WTC11 (cell line): ENCODE results near the gene PPP2R1B. TPM values are rescaled to one million over a fixed set of nuclear protein-coding genes. Genes with fewer than 3 reads are reported as not detected.
"Not testable (repeated sequence)": the region's sequence is repeated elsewhere in the genome, so short reads cannot be mapped to it uniquely, and the experiment has no call there.

ENCODE experiments used
- ATAC-seq: fragments of 200-7000 bp; cut with Tn5 transposase; 2 replicates; pipeline ENCODE4 v1.10.0; 2021; ENCODE audit warnings: mild to moderate bottlenecking, moderate library complexity
- CTCF ChIA-PET: fragments of 300-600 bp; sonication (Branson Sonifier 250); formaldehyde crosslinking; loops from one replicate; lab custom pipeline; 2021; ENCODE audit warnings: antibody characterized with exemption; lab: Charles Lee
- POLR2A ChIA-PET: fragments of 350-600 bp; sonication (Branson Sonifier 250); formaldehyde crosslinking; loops from one replicate; lab custom pipeline; 2021; ENCODE audit warnings: antibody characterized with exemption; lab: Charles Lee
- DNase-seq: peaks from one replicate; pipeline ENCODE4 v3.0.0; 2021; ENCODE audit warnings: low spot score
- H3K27ac Mint-ChIP-seq: 2 replicates; pipeline ENCODE4 v1.8.0; 2021; ENCODE audit warnings: mixed read lengths
- H3K27me3 Mint-ChIP-seq: 2 replicates; pipeline ENCODE4 v1.8.0; 2021; ENCODE audit warnings: low read depth, mild to moderate bottlenecking, moderate library complexity, mixed read lengths
- H3K36me3 Mint-ChIP-seq: 2 replicates; pipeline ENCODE4 v1.8.0; 2021; ENCODE audit warnings: mixed read lengths
- H3K4me1 Mint-ChIP-seq: 2 replicates; pipeline ENCODE4 v1.8.0; 2022; ENCODE audit warnings: mixed read lengths
- H3K4me3 Mint-ChIP-seq: 2 replicates; pipeline ENCODE4 v1.8.0; 2021; ENCODE audit warnings: mild to moderate bottlenecking, moderate library complexity, mixed read lengths
- H3K9me3 Mint-ChIP-seq: 2 replicates; pipeline ENCODE4 v1.8.0; 2021; ENCODE audit warnings: mixed read lengths
- ATF6 ChIP-seq: sonication (generic); formaldehyde crosslinking; IDR thresholded peaks from 2 replicates; pipeline ENCODE4 v1.8.1; 2023; ENCODE audit warnings: mild to moderate bottlenecking, missing genetic modification reagents
- CBFB ChIP-seq: sonication (generic); formaldehyde crosslinking; IDR thresholded peaks from 2 replicates; pipeline ENCODE4 v1.8.1; 2022; ENCODE audit warnings: mild to moderate bottlenecking, low read depth, missing genetic modification reagents
- E2F1 ChIP-seq: sonication (generic); formaldehyde crosslinking; IDR thresholded peaks from 2 replicates; pipeline ENCODE4 v1.8.0; 2022; ENCODE audit warnings: mild to moderate bottlenecking, missing genetic modification reagents
- ERG ChIP-seq: fragments of 250-450 bp; sonication (Bioruptor Pico); IDR thresholded peaks from 2 replicates; pipeline ENCODE4 v1.8.0; 2021; ENCODE audit warnings: mild to moderate bottlenecking
- ESRRA ChIP-seq: sonication (generic); formaldehyde crosslinking; IDR thresholded peaks from 2 replicates; pipeline ENCODE4 v1.8.1; 2022; ENCODE audit warnings: mild to moderate bottlenecking, missing genetic modification reagents, borderline replicate concordance
- FOXJ3 ChIP-seq: sonication (generic); formaldehyde crosslinking; IDR thresholded peaks from 2 replicates; pipeline ENCODE4 v1.9.0; 2021; ENCODE audit warnings: missing genetic modification reagents, mild to moderate bottlenecking, borderline replicate concordance
- HMGA2 ChIP-seq: fragments of 250-450 bp; sonication (Bioruptor Pico); IDR thresholded peaks from 2 replicates; pipeline ENCODE4 v1.4.0; 2021; ENCODE audit warnings: mild to moderate bottlenecking, moderate library complexity
- IRF1 ChIP-seq: sonication (generic); formaldehyde crosslinking; IDR thresholded peaks from 2 replicates; pipeline ENCODE4 v1.8.0; 2023; ENCODE audit warnings: missing genetic modification reagents
- MXD4 ChIP-seq: fragments of 250-450 bp; sonication (Bioruptor Pico); IDR thresholded peaks from 2 replicates; pipeline ENCODE4 v1.8.0; 2021; ENCODE audit warnings: mild to moderate bottlenecking, moderate library complexity, borderline replicate concordance
- NFE2L1 ChIP-seq: sonication (generic); formaldehyde crosslinking; IDR thresholded peaks from 2 replicates; pipeline ENCODE4 v1.8.1; 2023; ENCODE audit warnings: missing genetic modification reagents
- NFYB ChIP-seq: sonication (generic); formaldehyde crosslinking; conservative IDR thresholded peaks from 2 replicates; pipeline ENCODE4 v1.8.0; 2022; ENCODE audit warnings: low read depth, missing genetic modification reagents
- NR2C2 ChIP-seq: sonication (generic); formaldehyde crosslinking; IDR thresholded peaks from 2 replicates; pipeline ENCODE4 v1.8.0; 2022; ENCODE audit warnings: mild to moderate bottlenecking, missing genetic modification reagents
- NR3C1 ChIP-seq: sonication (generic); formaldehyde crosslinking; conservative IDR thresholded peaks from 2 replicates; pipeline ENCODE4 v1.8.1; 2023; ENCODE audit warnings: low read depth, mild to moderate bottlenecking, missing genetic modification reagents
- RORB ChIP-seq: fragments of 250-450 bp; sonication (Bioruptor Pico); IDR thresholded peaks from 2 replicates; pipeline ENCODE4 v1.9.0; 2021; ENCODE audit warnings: mild to moderate bottlenecking
- SMAD3 ChIP-seq: sonication (generic); formaldehyde crosslinking; IDR thresholded peaks from 2 replicates; pipeline ENCODE4 v1.8.0; 2022; ENCODE audit warnings: missing genetic modification reagents, mild to moderate bottlenecking, borderline replicate concordance
- SOX15 ChIP-seq: fragments of 250-450 bp; sonication (Bioruptor Pico); IDR thresholded peaks from 2 replicates; pipeline ENCODE4 v1.9.0; 2021; ENCODE audit warnings: mild to moderate bottlenecking
- SP1 ChIP-seq: sonication (generic); formaldehyde crosslinking; conservative IDR thresholded peaks from 2 replicates; pipeline ENCODE4 v1.8.1; 2022; ENCODE audit warnings: missing genetic modification reagents
- TEAD1 ChIP-seq: sonication (generic); formaldehyde crosslinking; IDR thresholded peaks from 2 replicates; pipeline ENCODE4 v1.8.0; 2022; ENCODE audit warnings: mild to moderate bottlenecking, missing genetic modification reagents
- TP53 ChIP-seq: sonication (generic); formaldehyde crosslinking; IDR thresholded peaks from 2 replicates; pipeline ENCODE4 v1.8.1; 2023; ENCODE audit warnings: mild to moderate bottlenecking, missing genetic modification reagents
- ZNF671 ChIP-seq: fragments of 250-450 bp; sonication (Bioruptor Pico); IDR thresholded peaks from 2 replicates; pipeline ENCODE4 v1.8.0; 2021; ENCODE audit warnings: mild to moderate bottlenecking
- total RNA-seq: library from RNA; stranded (reverse); gene quantifications from 3 replicates; pipeline ENCODE4 v1.2.3, GENCODE V29; 2021
- TF ChIP-seq, protein P1 (sequence below): sonication (generic); formaldehyde crosslinking; IDR thresholded peaks from 2 replicates; pipeline ENCODE4 v1.8.0; 2022; ENCODE audit warnings: mild to moderate bottlenecking, missing genetic modification reagents
- TF ChIP-seq, protein P2 (sequence below): sonication (generic); formaldehyde crosslinking; IDR thresholded peaks from 2 replicates; pipeline ENCODE4 v1.8.1; 2023; ENCODE audit warnings: mild to moderate bottlenecking, missing genetic modification reagents, borderline replicate concordance

PPP2R1B gene
- total RNA-seq, 1 experiment from 2014 or later: 87.7 TPM

- TF ChIP-seq MXD4 (CRISPR knock-in tag) (no peak), NFE2L1 (CRISPR knock-in tag) (no peak), ESRRA (CRISPR knock-in tag) (no peak)
These were observed 19.8 kb upstream of the PPP2R1B start (continued) for GRCh38 chr11:111785886-111786412.

DNA sequence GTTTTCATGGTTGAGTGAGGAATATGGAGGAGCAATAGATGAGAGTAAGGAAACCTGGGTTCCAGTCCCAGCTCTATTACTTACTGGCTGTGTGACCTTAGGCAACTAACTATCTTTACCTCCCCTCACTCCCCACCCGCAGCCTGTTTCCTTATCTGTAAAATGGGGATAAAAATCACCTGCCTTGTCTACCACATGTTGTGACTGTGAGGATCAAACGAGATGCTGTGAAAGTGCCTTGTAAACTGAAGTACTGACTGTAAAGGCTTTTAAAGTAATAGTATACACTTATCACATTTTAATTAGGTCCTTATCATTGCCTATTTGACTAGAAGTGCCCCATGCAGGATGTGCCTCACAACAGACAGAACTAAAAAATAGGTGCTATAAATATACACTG lies 18.9 kb upstream of the PPP2R1B start:
- DNase-seq (no peak), ATAC-seq (no peak)
- Mint-ChIP-seq H3K27me3 (no peaks in the 10 kb centered on the region), H3K9me3 (no peaks in the 10 kb centered on the region), H3K4me1 (no peaks in the 10 kb centered on the region), H3K4me3 (no peak overlapping the region), H3K36me3 (no peaks in the 10 kb centered on the region), H3K27ac (no peak overlapping the region)
- ChIA-PET POLR2A (no interaction called here), CTCF (no interaction called here)
- TF ChIP-seq ATF6 (CRISPR knock-in tag): no peak
- TF ChIP-seq SOX15 (CRISPR knock-in tag): no peak
- TF ChIP-seq TP53 (CRISPR knock-in tag): no peak
- TF ChIP-seq NR2C2 (CRISPR knock-in tag): no peak
- no peak for TF ChIP-seq NR3C1 (CRISPR knock-in tag)
- TF ChIP-seq IRF1 (CRISPR knock-in tag): no peak
- TF ChIP-seq NFYB (CRISPR knock-in tag): no peak

- H3K27ac Mint-ChIP-seq, CTCF ChIA-PET, ATAC-seq, H3K9me3 Mint-ChIP-seq, POLR2A ChIA-PET, H3K4me1 Mint-ChIP-seq, H3K4me3 Mint-ChIP-seq, DNase-seq, H3K27me3 Mint-ChIP-seq, H3K36me3 Mint-ChIP-seq: not testable (repeated sequence)
These were observed 18.1 kb upstream of the PPP2R1B start for GRCh38 chr11:111784311-111784710.

DNA sequence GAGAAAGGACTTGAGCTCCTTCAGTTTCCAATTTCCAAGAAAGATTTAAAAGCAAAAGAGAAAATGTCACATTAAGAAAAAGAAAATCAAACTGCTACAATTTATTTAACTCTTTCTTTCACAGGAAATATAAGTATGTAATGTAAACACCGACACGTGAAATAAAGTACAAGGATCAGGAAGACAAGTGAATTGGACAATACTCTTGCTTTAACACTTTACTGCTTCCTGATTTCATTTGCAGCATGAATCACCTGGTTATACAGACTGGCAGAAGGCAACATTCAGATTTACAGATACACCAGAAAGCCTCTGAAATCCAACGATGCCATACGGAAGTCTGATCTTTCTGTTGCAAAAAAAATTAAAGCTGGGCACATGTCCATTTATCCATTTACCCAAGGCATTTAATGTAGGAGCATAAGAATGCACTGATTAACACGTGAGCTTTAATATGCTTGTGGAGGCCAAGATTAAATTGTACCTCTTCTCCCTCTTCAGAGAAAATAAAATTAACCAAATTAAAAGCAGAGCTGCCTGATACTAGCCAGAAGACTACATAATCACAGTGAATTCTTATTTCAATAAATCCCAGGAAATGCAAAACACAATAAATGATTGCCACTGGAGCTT lies 16.0 kb upstream of the PPP2R1B start:
- Mint-ChIP-seq H3K4me3 (no peak overlapping the region), H3K27me3 (no peaks in the 10 kb centered on the region), H3K27ac (no peak overlapping the region), H3K9me3 (no peaks in the 10 kb centered on the region), H3K36me3 (no peaks in the 10 kb centered on the region), H3K4me1 (no peaks in the 10 kb centered on the region)
- ATAC-seq (no peak), DNase-seq (no peak)
- CTCF ChIA-PET: interaction anchor here (0.6 kb wide), 1 partner anchor 64 kb away, joined by 4 read pairs; no protein-coding TSS in a partner anchor
- TF ChIP-seq SOX15 (CRISPR knock-in tag) (no peak), CBFB (no peak), SMAD3 (CRISPR knock-in tag) (no peak), HMGA2 (CRISPR knock-in tag) (no peak), FOXJ3 (no peak), E2F1 (no peak), ERG (no peak), SP1 (CRISPR knock-in tag) (no peak), TEAD1 (CRISPR knock-in tag) (no peak), ZNF671 (CRISPR knock-in tag) (no peak), RORB (CRISPR knock-in tag) (no peak)
- TF ChIP-seq, protein P1, sequence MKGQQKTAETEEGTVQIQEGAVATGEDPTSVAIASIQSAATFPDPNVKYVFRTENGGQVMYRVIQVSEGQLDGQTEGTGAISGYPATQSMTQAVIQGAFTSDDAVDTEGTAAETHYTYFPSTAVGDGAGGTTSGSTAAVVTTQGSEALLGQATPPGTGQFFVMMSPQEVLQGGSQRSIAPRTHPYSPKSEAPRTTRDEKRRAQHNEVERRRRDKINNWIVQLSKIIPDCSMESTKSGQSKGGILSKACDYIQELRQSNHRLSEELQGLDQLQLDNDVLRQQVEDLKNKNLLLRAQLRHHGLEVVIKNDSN: no peak
- TF ChIP-seq, protein P2, sequence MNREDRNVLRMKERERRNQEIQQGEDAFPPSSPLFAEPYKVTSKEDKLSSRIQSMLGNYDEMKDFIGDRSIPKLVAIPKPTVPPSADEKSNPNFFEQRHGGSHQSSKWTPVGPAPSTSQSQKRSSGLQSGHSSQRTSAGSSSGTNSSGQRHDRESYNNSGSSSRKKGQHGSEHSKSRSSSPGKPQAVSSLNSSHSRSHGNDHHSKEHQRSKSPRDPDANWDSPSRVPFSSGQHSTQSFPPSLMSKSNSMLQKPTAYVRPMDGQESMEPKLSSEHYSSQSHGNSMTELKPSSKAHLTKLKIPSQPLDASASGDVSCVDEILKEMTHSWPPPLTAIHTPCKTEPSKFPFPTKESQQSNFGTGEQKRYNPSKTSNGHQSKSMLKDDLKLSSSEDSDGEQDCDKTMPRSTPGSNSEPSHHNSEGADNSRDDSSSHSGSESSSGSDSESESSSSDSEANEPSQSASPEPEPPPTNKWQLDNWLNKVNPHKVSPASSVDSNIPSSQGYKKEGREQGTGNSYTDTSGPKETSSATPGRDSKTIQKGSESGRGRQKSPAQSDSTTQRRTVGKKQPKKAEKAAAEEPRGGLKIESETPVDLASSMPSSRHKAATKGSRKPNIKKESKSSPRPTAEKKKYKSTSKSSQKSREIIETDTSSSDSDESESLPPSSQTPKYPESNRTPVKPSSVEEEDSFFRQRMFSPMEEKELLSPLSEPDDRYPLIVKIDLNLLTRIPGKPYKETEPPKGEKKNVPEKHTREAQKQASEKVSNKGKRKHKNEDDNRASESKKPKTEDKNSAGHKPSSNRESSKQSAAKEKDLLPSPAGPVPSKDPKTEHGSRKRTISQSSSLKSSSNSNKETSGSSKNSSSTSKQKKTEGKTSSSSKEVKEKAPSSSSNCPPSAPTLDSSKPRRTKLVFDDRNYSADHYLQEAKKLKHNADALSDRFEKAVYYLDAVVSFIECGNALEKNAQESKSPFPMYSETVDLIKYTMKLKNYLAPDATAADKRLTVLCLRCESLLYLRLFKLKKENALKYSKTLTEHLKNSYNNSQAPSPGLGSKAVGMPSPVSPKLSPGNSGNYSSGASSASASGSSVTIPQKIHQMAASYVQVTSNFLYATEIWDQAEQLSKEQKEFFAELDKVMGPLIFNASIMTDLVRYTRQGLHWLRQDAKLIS (CRISPR knock-in tag): no peak
- POLR2A ChIA-PET: interaction anchor here (0.6 kb wide), 1 partner anchor 116 kb away, joined by 3 read pairs; no protein-coding TSS in a partner anchor
